ENCODE measurements around the gene PLPP7. TPM values are rescaled to one million over a fixed set of nuclear protein-coding genes. Genes with fewer than 3 reads are reported as not detected.
"Not testable (repeated sequence)": the region's sequence is repeated elsewhere in the genome, so short reads cannot be mapped to it uniquely, and the experiment has no call there.

The PLPP7 gene
- total RNA-seq: under 1 TPM in 1 of 2 experiments, not detected in 1; 0.15 TPM

- CTCF ChIA-PET: interaction anchor here (1.3 to 1.5 kb wide), 2 partner anchors 15 to 47 kb away, joined by 3 to 4 read pairs; no protein-coding TSS in a partner anchor
- POLR2A ChIA-PET: no interaction called here
These were observed at the start of gene PLPP7 for GRCh38 chr9:131289301-131290035. PLPP7 (plus strand) TSS chr9:131289723; CDS start chr9:131289998, 275 bp downstream.

- ChIA-PET CTCF (interaction anchor here (0.6 to 0.9 kb wide), 2 partner anchors 86 to 96 kb away, joined by 3 read pairs; no protein-coding TSS in a partner anchor), POLR2A (interaction anchor here (3.0 kb wide), 1 partner anchor 16 kb away, joined by 19 read pairs; no protein-coding TSS in a partner anchor)
These were observed 49.2 kb upstream of the PLPP7 start for GRCh38 chr9:131240047-131240921.

GRCh38 chr9:131244331-131244730 is 45.2 kb upstream of the PLPP7 start:
- POLR2A ChIA-PET: interaction anchor here (0.7 kb wide), 1 partner anchor 119 kb away, joined by 8 read pairs; the partner anchor contains the start of gene NUP214
- CTCF ChIA-PET: not testable (repeated sequence)

GRCh38 chr9:131246618-131247017 is 42.9 kb upstream of the PLPP7 start:
- CTCF ChIA-PET: no interaction called here
- POLR2A ChIA-PET: no interaction called here

GRCh38 chr9:131252120-131252519 is 37.4 kb upstream of the PLPP7 start:
- CTCF ChIA-PET: interaction anchor here (1.1 to 7.7 kb wide), 2 partner anchors 10 to 19 kb away, joined by 4 to 84 read pairs; no protein-coding TSS in a partner anchor

GRCh38 chr9:131253891-131254491 is 35.5 kb upstream of the PLPP7 start:
- ChIA-PET POLR2A (interaction anchor here (0.5 to 2.6 kb wide), 2 partner anchors 19 to 21 kb away, joined by 3 to 7 read pairs; no protein-coding TSS in a partner anchor), CTCF (interaction anchor here (1.0 to 7.7 kb wide), 3 partner anchors 11 to 83 kb away, joined by 3 to 84 read pairs (median 4); no protein-coding TSS in a partner anchor)

More at GRCh38 chr9:131252120-131252519, 37.4 kb upstream of the PLPP7 start:
- POLR2A ChIA-PET: interaction anchor here (0.9 to 2.6 kb wide), 4 partner anchors 14 to 23 kb away, joined by 3 to 11 read pairs (median 5); no protein-coding TSS in a partner anchor

- ChIA-PET POLR2A (interaction anchor here (0.5 to 2.6 kb wide), 2 partner anchors 18 to 20 kb away, joined by 3 to 7 read pairs; no protein-coding TSS in a partner anchor), CTCF (interaction anchor here (0.6 to 7.7 kb wide), 4 partner anchors 10 to 226 kb away, joined by 3 to 84 read pairs (median 4); no protein-coding TSS in a partner anchor)
These were observed 34.9 kb upstream of the PLPP7 start for GRCh38 chr9:131254626-131255025.

GRCh38 chr9:131255676-131256197 is 33.8 kb upstream of the PLPP7 start:
- POLR2A ChIA-PET: interaction anchor here (0.6 to 3.0 kb wide), 10 partner anchors 12 to 245 kb away, joined by 3 to 62 read pairs (median 14); partner anchors contain the start of gene FAM78A
- CTCF ChIA-PET: interaction anchor here (0.7 to 7.7 kb wide), 5 partner anchors 15 to 76 kb away, joined by 3 to 84 read pairs (median 5); partner anchors contain the start of gene FAM78A

GRCh38 chr9:131257266-131258025 is 32.1 kb upstream of the PLPP7 start:
- ChIA-PET POLR2A (interaction anchor here (0.6 to 3.0 kb wide), 7 partner anchors 10 to 202 kb away, joined by 8 to 62 read pairs (median 23); partner anchors contain the start of gene FAM78A), CTCF (interaction anchor here (0.9 to 7.7 kb wide), 4 partner anchors 9 to 20 kb away, joined by 3 to 84 read pairs (median 6); partner anchors contain the start of gene FAM78A)

GRCh38 chr9:131258186-131258585 is 31.3 kb upstream of the PLPP7 start:
- ChIA-PET POLR2A (interaction anchor here (2.7 kb wide), 1 partner anchor 9 kb away, joined by 35 read pairs; no protein-coding TSS in a partner anchor), CTCF (interaction anchor here (7.7 kb wide), 1 partner anchor 13 kb away, joined by 84 read pairs; no protein-coding TSS in a partner anchor)

- ChIA-PET CTCF (interaction anchor here (0.6 to 7.7 kb wide), 2 partner anchors 12 to 53 kb away, joined by 3 to 84 read pairs; no protein-coding TSS in a partner anchor), POLR2A (interaction anchor here (0.7 to 1.1 kb wide), 2 partner anchors 14 to 18 kb away, joined by 3 to 4 read pairs; no protein-coding TSS in a partner anchor)
These were observed 30.7 kb upstream of the PLPP7 start for GRCh38 chr9:131258698-131259431.

GRCh38 chr9:131259432-131259898 is 30.1 kb upstream of the PLPP7 start:
- ChIA-PET CTCF (no interaction called here), POLR2A (interaction anchor here (0.7 to 1.1 kb wide), 2 partner anchors 14 to 17 kb away, joined by 3 to 4 read pairs; no protein-coding TSS in a partner anchor)

GRCh38 chr9:131259916-131260597 is 29.5 kb upstream of the PLPP7 start:
- ChIA-PET POLR2A (interaction anchor here (1.1 kb wide), 1 partner anchor 13 kb away, joined by 4 read pairs; no protein-coding TSS in a partner anchor), CTCF (no interaction called here)

- ChIA-PET POLR2A (interaction anchor here (1.1 kb wide), 1 partner anchor 11 kb away, joined by 3 read pairs; no protein-coding TSS in a partner anchor), CTCF (no interaction called here)
These were observed 28.6 kb upstream of the PLPP7 start for GRCh38 chr9:131260751-131261452.

- ChIA-PET CTCF (no interaction called here), POLR2A (interaction anchor here (1.0 to 1.1 kb wide), 2 partner anchors 9 to 14 kb away, joined by 3 to 7 read pairs; no protein-coding TSS in a partner anchor)
These were observed 27.0 kb upstream of the PLPP7 start for GRCh38 chr9:131262327-131263032.
